KOPT-K1 (cell line): ENCODE results near the gene SARS1.

Experiments
- H3K27ac ChIP-seq: fragments of 200-600 bp; sonication (generic); 2 replicates; pipeline ENCODE4 v1.5.1; 2016; ENCODE audit warnings: antibody characterized with exemption, mild to moderate bottlenecking, low read depth, low read length; ENCODE audit not compliant: poor library complexity, severe bottlenecking
- H3K36me3 ChIP-seq: fragments of 200-600 bp; sonication (generic); 2 replicates; pipeline ENCODE4 v1.5.1; 2017; ENCODE audit warnings: antibody characterized with exemption, mild to moderate bottlenecking, low read length, moderate library complexity; ENCODE audit not compliant: insufficient read depth
- H3K9me3 ChIP-seq: fragments of 200-600 bp; sonication (generic); 2 replicates; pipeline ENCODE4 v1.5.1; 2017; ENCODE audit warnings: antibody characterized with exemption, low read length, mild to moderate bottlenecking; ENCODE audit not compliant: insufficient read depth, poor library complexity, severe bottlenecking

Gene SARS1

GRCh38 chr1:109248797-109249629, 35.3 kb downstream of the SARS1 start, which contains the start of gene CELSR2:
CELSR2 (plus strand) TSS chr1:109249539; CDS start chr1:109250080, 541 bp downstream.
- Histone ChIP-seq H3K27ac (no peak within 1 kb of the TSS), H3K9me3 (no peaks in the 10 kb centered on the region), H3K36me3 (no peaks in the 10 kb centered on the region)

GRCh38 chr1:109249654-109250401, 36.1 kb downstream of the SARS1 start:
- no peaks in the 10 kb centered on the region for H3K36me3 ChIP-seq
- no peak overlapping the region for H3K27ac ChIP-seq
- no peaks in the 10 kb centered on the region for H3K9me3 ChIP-seq

- H3K36me3 ChIP-seq = no peaks in the 10 kb centered on the region
- no peaks in the 10 kb centered on the region for H3K9me3 ChIP-seq
- H3K27ac ChIP-seq = no peak overlapping the region
Measured at GRCh38 chr1:109250454-109251276, 36.9 kb downstream of the SARS1 start.

GRCh38 chr1:109251277-109252166, 37.8 kb downstream of the SARS1 start:
- Histone ChIP-seq H3K36me3 (no peaks in the 10 kb centered on the region), H3K27ac (no peak overlapping the region), H3K9me3 (no peaks in the 10 kb centered on the region)

GRCh38 chr1:109252167-109252892, 38.6 kb downstream of the SARS1 start:
- Histone ChIP-seq H3K9me3 (no peaks in the 10 kb centered on the region), H3K36me3 (no peaks in the 10 kb centered on the region), H3K27ac (no peak overlapping the region)

GRCh38 chr1:109252893-109253802, 39.4 kb downstream of the SARS1 start:
- no peaks in the 10 kb centered on the region for H3K9me3 ChIP-seq
- H3K36me3 ChIP-seq = no peaks in the 10 kb centered on the region
- no peak overlapping the region for H3K27ac ChIP-seq

GRCh38 chr1:109253803-109254620, 40.3 kb downstream of the SARS1 start:
- Histone ChIP-seq H3K36me3 (no peaks in the 10 kb centered on the region), H3K9me3 (no peaks in the 10 kb centered on the region), H3K27ac (no peak overlapping the region)

- Histone ChIP-seq H3K36me3 (no peaks in the 10 kb centered on the region), H3K9me3 (no peaks in the 10 kb centered on the region), H3K27ac (no peak overlapping the region)
Measured at GRCh38 chr1:109254621-109255096, 40.9 kb downstream of the SARS1 start.

- no peaks in the 10 kb centered on the region for H3K36me3 ChIP-seq
- no peaks in the 10 kb centered on the region for H3K9me3 ChIP-seq
- H3K27ac ChIP-seq = no peak overlapping the region
Measured at GRCh38 chr1:109255097-109255651, 41.5 kb downstream of the SARS1 start.

GRCh38 chr1:109255678-109256077, 42.0 kb downstream of the SARS1 start:
- H3K36me3 ChIP-seq = no peaks in the 10 kb centered on the region
- no peak overlapping the region for H3K27ac ChIP-seq
- H3K9me3 ChIP-seq = no peaks in the 10 kb centered on the region

- Histone ChIP-seq H3K27ac (no peak overlapping the region), H3K9me3 (no peaks in the 10 kb centered on the region), H3K36me3 (no peaks in the 10 kb centered on the region)
Measured at GRCh38 chr1:109256085-109256484, 42.4 kb downstream of the SARS1 start.
